ENCODE data around the gene SPCS1. TPM values are rescaled to one million over a fixed set of nuclear protein-coding genes. Genes with fewer than 3 reads are reported as not detected.

SPCS1 gene
- total RNA-seq, 1 experiment from 2014 or later, result 63.1 TPM

DNA sequence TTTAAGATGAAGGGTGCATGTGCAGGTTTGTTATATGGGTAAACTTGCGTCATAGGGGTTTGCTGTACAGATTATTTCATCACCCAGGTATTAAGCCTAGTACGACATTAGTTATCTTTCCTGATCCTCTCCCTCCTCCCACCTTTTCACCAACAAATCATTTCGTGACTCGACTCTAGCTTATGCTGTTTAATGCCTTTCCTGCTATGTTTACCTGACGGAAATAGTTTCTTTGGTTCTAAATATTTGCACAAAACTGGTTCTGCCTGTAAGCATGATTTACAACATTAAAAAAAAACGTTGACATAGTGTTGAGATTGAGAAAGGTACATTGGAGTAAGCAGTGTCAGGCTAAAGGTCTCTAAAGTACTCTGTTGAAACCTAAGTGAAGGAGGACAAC is 17.6 kb upstream of the SPCS1 start:
- Histone ChIP-seq H3K9me3 (no peaks in the 10 kb centered on the region), H3K36me3 (peaks cover 69% of the 10 kb centered on the region), H3K4me3 (no peak overlapping the region), H3K27me3 (no peaks in the 10 kb centered on the region)
- DNase-seq, result no peak

DNA sequence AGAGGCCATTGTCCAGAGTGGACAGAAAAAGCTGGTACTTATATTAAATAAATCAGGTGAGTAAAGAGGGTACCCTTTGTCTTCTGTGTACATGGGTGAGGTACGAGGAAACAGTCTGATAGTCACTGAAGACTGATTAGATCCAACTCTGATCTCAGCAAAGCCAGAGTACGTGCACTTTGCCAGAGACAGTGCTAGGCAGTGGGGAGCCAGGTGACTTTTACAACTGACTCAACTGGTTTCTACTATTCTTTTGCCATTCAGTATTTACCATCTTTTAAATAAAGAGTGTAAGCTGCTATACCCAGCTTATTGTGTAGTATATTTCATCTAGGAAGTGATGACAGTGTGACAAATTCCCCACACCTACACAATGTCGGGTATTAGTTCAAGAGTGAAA is 16.8 kb upstream of the SPCS1 start:
- peaks cover 77% of the 10 kb centered on the region for H3K36me3 ChIP-seq

DNA sequence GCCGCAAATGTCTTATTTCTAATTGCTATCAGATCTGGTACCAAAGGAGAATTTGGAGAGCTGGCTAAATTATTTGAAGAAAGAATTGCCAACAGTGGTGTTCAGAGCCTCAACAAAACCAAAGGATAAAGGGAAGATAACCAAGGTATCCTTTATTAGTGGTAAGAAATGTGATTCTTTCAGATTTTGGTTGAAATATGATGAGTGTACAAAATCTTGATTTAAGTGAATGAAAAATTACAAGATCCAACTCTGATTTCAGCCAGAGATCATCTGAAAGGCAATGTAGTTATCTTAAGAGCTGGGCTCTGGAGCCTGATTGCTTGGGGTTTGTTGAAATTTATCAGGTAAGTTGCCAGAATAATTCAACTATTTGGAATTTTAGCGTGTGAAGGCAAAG is 15.3 kb upstream of the SPCS1 start:
- Histone ChIP-seq H3K4me3 (no peak overlapping the region), H3K36me3 (peaks cover 91% of the 10 kb centered on the region), H3K9me3 (no peaks in the 10 kb centered on the region), H3K27me3 (no peaks in the 10 kb centered on the region)
- no peak for DNase-seq

More for the DNA sequence above, 16.8 kb upstream of the SPCS1 start:
- DNase-seq, result no peak
- Histone ChIP-seq H3K27me3 (no peaks in the 10 kb centered on the region), H3K4me3 (no peak overlapping the region), H3K9me3 (no peaks in the 10 kb centered on the region)

DNA sequence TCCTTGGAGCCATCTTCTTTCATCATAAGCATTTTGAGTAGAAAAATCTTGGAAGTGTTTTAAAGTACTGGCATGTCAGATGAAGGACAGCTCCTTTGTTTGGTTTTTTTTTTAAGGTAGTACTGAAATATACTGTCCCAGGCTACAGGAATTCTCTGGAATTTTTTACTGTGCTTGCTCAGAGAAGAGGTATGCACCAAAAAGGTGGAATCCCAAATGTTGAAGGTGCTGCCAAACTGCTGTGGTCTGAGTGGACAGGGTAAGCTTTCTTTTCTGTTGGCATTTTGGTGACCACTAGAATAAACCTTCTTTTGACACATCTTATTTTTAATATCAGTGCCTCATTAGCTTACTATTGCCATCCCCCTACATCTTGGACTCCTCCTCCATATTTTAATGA is 12.8 kb upstream of the SPCS1 start:
- Histone ChIP-seq H3K27me3 (no peaks in the 10 kb centered on the region), H3K9me3 (no peaks in the 10 kb centered on the region), H3K36me3 (peaks cover 90% of the 10 kb centered on the region), H3K4me3 (no peak overlapping the region)
- no peak for DNase-seq

DNA sequence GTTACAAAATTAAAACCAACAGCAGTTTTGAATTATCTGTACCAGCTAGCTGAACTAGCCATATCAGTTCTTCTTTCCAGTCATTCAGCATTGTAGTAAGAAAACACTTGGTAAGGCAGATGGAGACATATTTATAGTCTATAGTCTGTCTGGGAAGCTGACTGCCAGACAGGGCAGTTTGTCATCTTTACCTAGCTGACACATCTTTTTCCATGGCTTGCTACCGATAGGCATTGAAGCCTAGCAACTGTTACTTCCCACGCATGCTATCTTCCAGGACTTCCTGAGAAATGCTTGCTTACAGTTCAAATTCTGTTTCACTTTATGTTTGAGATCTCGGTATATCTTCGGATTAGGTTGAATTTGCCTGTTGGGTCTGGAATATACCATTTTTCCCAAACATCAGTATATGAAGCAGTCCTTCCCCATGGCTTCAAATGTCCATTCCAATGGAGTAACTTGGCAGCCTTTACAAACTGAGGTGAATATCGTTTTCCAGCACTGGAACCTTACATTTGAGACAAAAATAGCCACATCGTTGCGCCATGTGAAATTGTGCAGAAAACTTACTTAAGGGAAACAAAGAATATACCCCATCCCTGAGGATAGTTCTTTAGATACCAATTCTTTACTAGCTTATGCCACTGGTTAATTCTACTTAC is 11.2 kb upstream of the SPCS1 start:
- DNase-seq, result no peak
- H3K4me3 ChIP-seq, result no peak overlapping the region
- H3K36me3 ChIP-seq, result peaks cover 74% of the 10 kb centered on the region
- H3K27me3 ChIP-seq, result no peaks in the 10 kb centered on the region
- H3K9me3 ChIP-seq, result no peaks in the 10 kb centered on the region

DNA sequence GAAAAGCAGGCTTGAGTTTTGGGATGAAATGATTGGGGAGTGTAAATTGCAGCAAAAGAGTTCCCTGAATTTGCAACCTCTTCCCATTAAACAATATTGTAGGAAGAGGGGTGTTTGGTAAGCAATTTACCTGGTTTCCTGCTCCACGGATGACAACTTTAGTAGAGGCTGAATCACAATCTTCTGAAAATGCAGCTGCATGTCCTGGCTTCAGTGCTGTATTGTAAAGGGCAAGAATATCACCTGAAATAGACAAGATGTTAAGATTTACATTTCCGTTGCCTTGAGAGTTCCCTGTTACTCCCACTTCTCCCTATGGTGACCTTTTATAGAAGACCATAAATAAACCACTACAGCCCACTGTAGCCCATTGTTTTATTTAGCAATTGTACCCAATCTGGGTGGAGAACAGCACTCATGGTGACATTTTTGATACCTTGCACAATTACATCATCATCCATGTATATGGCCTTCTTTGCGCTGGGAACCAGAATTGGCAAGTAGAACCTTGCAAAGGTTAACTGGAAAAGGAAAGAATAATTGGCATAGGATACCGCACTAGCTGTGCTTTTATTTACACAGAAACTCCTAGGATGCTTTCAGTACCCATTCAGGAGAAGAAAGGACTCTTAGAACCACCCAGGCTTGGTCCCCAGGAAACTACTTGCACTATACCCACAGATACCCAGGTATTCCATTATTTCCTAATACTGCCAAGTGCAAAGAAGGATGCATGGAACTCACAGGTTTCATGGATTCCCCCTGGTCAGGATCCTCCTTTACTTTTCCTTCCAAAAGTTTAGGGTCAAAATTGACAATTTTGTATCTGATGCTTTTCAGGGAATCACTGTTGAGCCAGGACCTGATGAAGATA is 9.9 kb upstream of the SPCS1 start:
- no peaks in the 10 kb centered on the region for H3K9me3 ChIP-seq
- H3K27me3 ChIP-seq, result no peaks in the 10 kb centered on the region
- DNase-seq, result no peak
- H3K4me3 ChIP-seq, result no peak overlapping the region
- peaks cover 61% of the 10 kb centered on the region for H3K36me3 ChIP-seq

DNA sequence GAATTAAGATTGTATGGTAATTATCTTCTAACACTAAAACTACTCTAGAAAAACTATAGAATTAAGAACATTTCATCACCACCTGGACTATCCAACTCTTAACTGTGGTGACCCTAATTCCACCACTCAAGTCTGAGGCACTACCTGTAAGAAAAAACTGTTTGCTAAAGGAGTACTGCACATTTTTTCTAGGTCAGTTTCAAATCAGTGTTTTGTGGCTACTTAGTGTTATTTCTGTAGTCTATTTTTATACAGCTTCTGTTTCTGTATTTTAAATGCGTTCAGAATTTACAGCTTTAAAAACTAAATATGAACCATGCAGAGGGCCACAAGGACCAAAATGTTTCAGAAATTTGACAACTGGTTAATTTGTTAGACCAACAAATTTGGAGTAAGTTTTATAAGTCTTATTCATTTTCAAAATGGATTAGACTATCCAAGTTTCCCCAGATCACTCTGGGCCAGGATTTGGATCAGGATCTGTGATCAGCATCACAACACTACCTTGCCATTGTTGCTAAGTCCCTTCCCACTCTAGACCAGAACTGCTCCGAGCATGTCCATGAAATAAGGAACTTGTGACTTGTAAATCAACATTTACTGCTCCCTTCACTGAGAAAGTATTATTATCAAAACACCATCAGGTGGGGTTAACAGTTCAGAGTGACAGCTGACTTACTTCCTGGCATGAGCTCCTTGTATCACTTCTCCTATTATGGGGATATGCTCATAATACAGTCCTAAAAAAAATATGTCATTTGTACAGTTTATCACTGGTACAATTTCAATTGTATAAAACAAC is 8.9 kb upstream of the SPCS1 start:
- Histone ChIP-seq H3K9me3 (no peaks in the 10 kb centered on the region), H3K36me3 (peaks cover 52% of the 10 kb centered on the region), H3K27me3 (no peaks in the 10 kb centered on the region), H3K4me3 (no peak overlapping the region)
- DNase-seq, result no peak

DNA sequence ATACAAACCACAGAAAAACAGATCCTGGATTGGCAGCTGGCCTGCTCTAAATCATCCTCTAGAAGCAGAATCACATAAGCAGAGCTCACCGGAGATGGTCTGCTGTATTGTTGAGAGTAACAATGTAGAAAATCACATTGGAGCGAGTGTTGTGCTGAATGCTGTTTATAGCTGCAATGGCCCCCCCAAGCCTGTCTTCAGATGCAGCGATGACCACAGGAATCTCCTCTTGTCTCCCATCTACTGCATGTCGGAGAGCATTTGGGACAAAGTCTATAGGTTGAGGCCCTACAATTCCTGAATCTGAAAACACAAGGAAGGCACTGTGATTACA is 8.3 kb upstream of the SPCS1 start:
- Histone ChIP-seq H3K9me3 (no peaks in the 10 kb centered on the region), H3K4me3 (no peak overlapping the region), H3K27me3 (no peaks in the 10 kb centered on the region), H3K36me3 (peaks cover 50% of the 10 kb centered on the region)
- DNase-seq, result no peak

DNA sequence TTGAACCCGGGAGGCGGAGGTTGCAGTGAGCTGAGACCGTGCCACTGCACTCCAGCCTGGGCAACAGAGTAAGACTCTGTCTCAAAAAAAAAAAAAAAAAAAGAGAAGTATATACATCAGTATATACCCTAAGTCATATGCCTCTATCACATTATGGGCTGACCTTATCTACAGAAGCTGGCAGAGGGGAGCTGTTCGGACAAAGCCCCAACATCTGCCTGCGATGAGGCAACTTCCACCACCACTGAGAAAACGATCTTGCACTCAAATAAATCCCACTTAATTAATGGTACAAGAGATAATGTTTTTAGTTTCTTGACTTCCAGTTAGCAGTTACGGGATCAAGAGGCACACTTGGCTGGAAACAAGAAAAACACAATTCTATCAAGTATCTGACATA is 2.6 kb upstream of the SPCS1 start:
- H3K36me3 ChIP-seq, result peaks cover 9% of the 10 kb centered on the region
- DNase-seq, result no peak
- no peaks in the 10 kb centered on the region for H3K9me3 ChIP-seq
- H3K27me3 ChIP-seq, result no peaks in the 10 kb centered on the region
- peak overlapping the region; percentile 94 for H3K4me3 ChIP-seq

DNA sequence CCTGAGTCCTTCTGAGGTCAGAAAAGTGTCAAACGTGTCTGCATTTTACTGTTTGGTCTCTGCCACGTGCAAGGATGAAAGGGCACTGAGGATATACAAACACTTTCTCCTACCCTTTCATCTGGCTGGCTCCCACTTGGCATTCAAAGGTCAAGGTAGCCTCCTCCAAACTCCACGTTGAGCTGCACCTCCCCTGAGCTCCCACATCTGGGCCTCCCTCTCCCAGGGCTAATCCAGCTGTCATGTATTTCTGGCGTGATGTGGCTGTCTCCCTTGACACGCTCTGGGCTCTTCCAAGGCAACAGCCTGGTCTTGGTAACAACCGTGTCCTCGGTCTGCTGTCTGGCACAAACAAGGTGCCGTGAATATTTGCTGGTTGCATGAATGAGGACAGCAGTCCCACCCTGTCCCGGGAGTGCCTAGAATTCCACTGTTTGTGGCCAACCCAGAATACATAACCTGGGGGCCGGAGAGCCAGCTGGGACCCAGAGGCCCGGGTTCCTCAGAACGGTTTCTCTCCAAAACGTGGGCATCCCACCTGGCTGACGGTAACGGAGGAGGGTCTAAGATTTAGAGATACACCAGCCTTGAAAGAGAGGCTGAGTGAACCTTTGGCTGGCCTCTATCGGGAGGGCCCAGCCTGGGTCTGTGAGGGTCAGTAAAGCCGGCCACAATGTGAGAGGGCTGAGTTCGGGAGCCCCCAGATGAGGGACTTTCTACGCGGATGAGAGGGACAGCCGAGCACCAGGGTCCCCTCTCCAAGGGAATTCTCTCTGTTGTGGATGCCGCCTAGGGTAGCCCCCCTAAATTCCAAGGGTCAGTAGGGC is 1.1 kb upstream of the SPCS1 start:
- Histone ChIP-seq H3K27me3 (no peaks in the 10 kb centered on the region), H3K36me3 (peaks cover 13% of the 10 kb centered on the region), H3K4me3 (peak overlapping the region; percentile 94), H3K9me3 (no peaks in the 10 kb centered on the region)
- DNase-seq, result no peak

DNA sequence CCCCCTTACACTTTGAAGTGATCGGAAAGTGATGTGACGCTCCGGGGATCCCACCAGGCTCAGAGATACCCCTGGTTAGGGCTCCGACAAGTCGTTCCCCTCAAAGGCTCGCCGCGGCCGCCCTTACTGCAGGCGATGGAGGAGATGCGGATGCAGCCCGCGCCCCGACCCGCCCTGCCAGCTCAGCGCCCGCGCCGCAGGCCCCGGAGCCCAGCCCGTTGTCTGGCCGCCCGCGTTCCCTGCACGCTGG is 543 bp upstream of the SPCS1 start:
- Histone ChIP-seq H3K4me3 (peak overlapping the region; percentile 94), H3K36me3 (peaks cover 13% of the 10 kb centered on the region), H3K27me3 (no peaks in the 10 kb centered on the region), H3K9me3 (no peaks in the 10 kb centered on the region)
- DNase-seq, result no peak

DNA sequence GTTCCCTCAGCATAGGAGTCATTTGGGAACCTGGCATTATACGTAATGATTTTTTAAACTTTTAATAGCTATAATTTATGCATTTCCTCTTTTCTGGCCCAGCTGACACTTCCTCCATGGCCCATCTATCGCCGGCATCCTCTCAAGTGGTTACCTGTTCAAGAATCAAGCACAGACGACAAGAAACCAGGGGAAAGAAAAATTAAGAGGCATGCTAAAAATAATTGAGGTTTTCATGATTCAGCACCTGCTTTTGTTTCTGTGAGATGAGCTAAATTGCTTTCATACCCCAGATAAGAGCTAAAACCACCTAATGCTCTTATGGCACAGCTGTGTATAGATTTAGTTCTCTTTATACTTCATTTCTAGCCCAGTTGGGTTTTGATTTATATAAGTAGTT is 1.7 kb downstream of the SPCS1 start:
- Histone ChIP-seq H3K27me3 (no peaks in the 10 kb centered on the region), H3K9me3 (no peaks in the 10 kb centered on the region), H3K4me3 (no peak overlapping the region; the same call in 1 of the 2 replicates), H3K36me3 (peaks cover 13% of the 10 kb centered on the region)
- DNase-seq, result no peak

DNA sequence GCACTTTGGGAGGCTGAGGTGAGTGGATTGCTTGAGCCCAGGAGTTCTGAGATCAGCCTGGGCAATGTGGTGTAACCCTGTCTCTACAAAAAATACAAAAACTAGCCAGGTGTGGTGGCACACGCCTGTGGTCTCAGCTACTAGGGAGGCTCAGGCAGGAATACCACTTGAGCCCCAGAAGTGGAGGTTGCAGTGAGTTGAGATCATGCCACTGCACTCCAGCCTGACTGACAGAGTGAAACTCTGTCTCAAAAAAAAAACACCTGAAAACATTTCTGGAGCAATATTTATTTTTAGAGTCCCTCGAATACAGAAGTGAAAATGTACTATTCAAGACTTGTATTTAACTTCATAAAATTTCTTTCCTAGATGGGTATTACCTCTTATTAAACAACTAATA is 4.6 kb downstream of the SPCS1 start:
- Histone ChIP-seq H3K4me3 (no peak overlapping the region), H3K9me3 (no peaks in the 10 kb centered on the region), H3K27me3 (no peaks in the 10 kb centered on the region), H3K36me3 (peaks cover 13% of the 10 kb centered on the region)
- DNase-seq, result no peak

DNA sequence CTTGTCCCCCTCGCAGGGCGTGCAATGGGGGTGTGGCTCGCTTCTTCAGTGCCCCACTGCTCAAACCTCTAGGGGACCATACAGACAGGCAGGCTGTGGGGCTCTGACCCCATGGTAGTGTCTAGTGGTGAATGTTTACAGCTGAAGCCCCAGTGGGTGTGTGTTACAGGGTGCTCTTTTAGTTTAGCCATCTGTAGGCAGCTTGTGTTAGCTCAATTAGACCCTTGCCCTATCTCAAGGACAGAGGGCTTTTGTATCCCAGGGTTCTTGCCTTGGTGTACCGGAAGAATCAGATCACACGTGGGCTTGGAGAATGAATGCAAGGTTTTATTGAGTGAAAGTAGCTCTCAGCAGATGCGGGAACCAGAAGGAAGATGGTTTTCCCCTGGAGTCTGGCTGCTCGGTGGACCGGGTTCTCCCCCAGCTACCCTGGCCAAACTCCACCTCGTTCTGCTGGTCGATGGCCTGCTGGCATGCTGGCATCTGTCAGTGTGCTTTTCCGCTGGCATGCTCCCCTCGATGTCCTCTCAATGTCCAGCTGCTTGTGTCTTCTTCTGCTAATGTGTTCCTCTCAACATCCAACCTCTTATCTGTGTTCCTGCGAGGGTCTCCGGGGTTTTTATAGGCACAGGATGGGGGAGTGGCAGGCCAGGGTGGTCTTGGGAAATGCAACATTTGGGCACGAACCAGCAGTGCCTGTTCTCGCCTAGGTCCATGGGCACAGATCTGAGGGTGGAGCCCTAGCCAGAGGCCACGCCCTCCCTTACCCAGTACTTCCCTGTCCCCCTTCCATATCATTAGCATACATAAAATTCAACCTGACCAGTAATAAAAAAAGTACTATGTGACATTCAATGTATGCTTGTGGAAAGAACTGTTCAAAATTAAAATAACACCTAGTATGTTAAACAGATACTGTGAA is 6.6 kb downstream of the SPCS1 start:
- H3K4me3 ChIP-seq, result no peak overlapping the region

DNA sequence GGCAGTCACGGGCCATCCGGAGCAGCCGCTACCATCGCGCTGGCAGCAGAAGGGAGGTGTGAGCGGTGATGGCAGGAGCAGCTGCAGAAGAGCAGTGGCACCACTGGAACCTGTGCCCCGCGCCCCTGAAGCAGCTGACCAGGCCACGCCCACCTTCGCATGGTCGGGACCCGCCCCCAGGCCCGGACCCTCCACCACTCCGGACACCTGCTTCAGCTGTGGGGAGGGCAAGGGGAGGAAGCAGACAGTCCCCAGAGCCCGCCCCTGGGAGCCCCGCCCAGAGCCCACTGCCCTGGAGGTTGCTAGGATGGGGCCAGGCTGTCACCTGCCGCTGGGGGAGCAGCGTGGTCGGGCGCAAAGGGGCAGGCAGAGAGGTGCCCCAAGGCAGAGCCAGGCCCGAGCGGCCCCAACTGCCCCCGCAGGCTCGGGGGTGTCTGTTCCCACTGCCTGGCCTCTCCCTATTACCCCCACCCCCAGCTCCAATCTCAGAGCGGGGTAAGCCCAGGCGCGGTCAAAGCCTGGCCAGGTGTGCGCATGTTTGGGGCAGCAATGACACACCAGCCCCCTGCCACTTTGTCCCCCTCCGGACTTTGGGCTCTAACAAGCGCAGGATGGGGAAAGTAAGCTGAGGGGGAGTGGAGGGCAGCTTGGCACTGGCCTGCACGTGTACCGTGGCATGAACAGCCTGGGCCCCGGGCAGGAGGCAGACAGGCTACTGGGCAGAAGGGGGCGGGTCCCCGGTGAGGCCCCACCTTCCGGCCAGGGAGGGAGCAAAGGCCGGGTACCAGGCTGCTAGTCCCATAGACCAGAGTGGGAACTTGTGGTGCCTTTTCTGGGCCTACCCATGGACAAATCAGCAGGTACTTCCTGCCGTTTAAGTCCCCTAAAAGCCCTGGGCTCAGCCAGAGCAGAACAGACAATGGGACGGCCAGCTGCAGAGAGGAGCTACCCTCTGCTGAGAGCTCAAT is 8.7 kb downstream of the SPCS1 start:
- no peaks in the 10 kb centered on the region for H3K27me3 ChIP-seq
- no peak overlapping the region for H3K4me3 ChIP-seq
- H3K9me3 ChIP-seq, result no peaks in the 10 kb centered on the region
- DNase-seq, result no peak
- 0 out of 2 replicates have a peak, but pooled peaks cover 2% of the 10 kb centered on the region for H3K36me3 ChIP-seq

More for the DNA sequence above, 6.6 kb downstream of the SPCS1 start:
- Histone ChIP-seq H3K9me3 (no peaks in the 10 kb centered on the region), H3K36me3 (peaks cover 13% of the 10 kb centered on the region), H3K27me3 (no peaks in the 10 kb centered on the region)
- DNase-seq, result no peak
